Endothelial cell of umbilical vein (primary cell): ENCODE data around the gene LARGE1. TPM values are rescaled to one million over a fixed set of nuclear protein-coding genes. Genes with fewer than 3 reads are reported as not detected.

Experiments used
- BruUV-seq: library from RNA; stranded (reverse); fragments of 400-500 nt; replicated peaks from 2 replicates; lab custom pipeline; 2021; lab: Mats Ljungman, UMichigan
- CTCF ChIA-PET: fragments of 300-600, 350-600 bp; sonication (Branson Sonifier 250); formaldehyde crosslinking; loops from one replicate; lab custom pipeline; 2021; ENCODE audit warnings: antibody characterized with exemption, inconsistent platforms; lab: Charles Lee
- POLR2A ChIA-PET: fragments of 300-600, 350-600 bp; sonication (Branson Sonifier 250); formaldehyde crosslinking; loops from one replicate; lab custom pipeline; 2021; ENCODE audit warnings: antibody characterized with exemption, inconsistent platforms; lab: Charles Lee
- DNase-seq: peaks from one replicate; pipeline ENCODE4 v3.0.0-alpha.2; 2011; ENCODE audit warnings: low read depth, low spot score
- FAIRE-seq: peaks from 2 replicates; lab custom pipeline; 2011; peaks lifted over from hg19 to GRCh38; lab: Jason Lieb, UNC
- H2AFZ ChIP-seq: 2 replicates; pipeline ENCODE4 v1.6.0; 2012; ENCODE audit warnings: low read depth, low read length, control low read depth, inconsistent platforms
- H3K27ac ChIP-seq: 2 replicates; pipeline ENCODE4 v1.5.1; 2011; ENCODE audit warnings: low read depth, mild to moderate bottlenecking, control low read depth, low read length, moderate library complexity; ENCODE audit not compliant: insufficient read depth
- H3K27me3 ChIP-seq, 2 experiments: 2 replicates each; pipeline versions ENCODE4 v1.6.0 to v1.6.1; 2011; ENCODE audit warnings: low read length in 2 of 2, mixed read lengths in 1 of 2; ENCODE audit not compliant: control insufficient read depth in 2 of 2, insufficient read depth in 2 of 2
- H3K36me3 ChIP-seq, 2 experiments: 2 replicates in 1 of 2; 3 replicates in 1 of 2; pipeline ENCODE4 v1.5.1; 2011; ENCODE audit warnings: low read length in 2 of 2, mild to moderate bottlenecking in 1 of 2, moderate library complexity in 1 of 2; ENCODE audit not compliant: control insufficient read depth in 2 of 2, insufficient read depth in 2 of 2; ENCODE audit errors: extremely low read depth in 1 of 2
- H3K4me1 ChIP-seq: 3 replicates; pipeline ENCODE4 v1.5.1; 2011; ENCODE audit warnings: mild to moderate bottlenecking, low read length; ENCODE audit not compliant: control insufficient read depth, insufficient read depth; ENCODE audit errors: extremely low read depth
- H3K4me2 ChIP-seq: 2 replicates; pipeline ENCODE4 v1.6.1; 2011; ENCODE audit warnings: low read length, control low read depth, mixed read lengths; ENCODE audit not compliant: insufficient read depth
- H3K4me3 ChIP-seq, 3 experiments: fragments of 200-600 bp in 1 of 3; sonication (generic), shearing (Covaris generic) in 1 of 3; replicated peaks in 1 of 3; 2 replicates each; pipeline ENCODE4 v1.5.1; 2011 to 2016; ENCODE audit warnings: control low read depth in 3 of 3, low read length in 3 of 3, mild to moderate bottlenecking in 2 of 3, inconsistent platforms in 1 of 3, low read depth in 1 of 3, moderate library complexity in 1 of 3; ENCODE audit not compliant: insufficient read depth in 1 of 3
- H3K79me2 ChIP-seq: 2 replicates; pipeline ENCODE4 v1.6.0; 2012; ENCODE audit warnings: low read length, inconsistent platforms; ENCODE audit not compliant: control insufficient read depth, insufficient read depth
- H3K9ac ChIP-seq: replicated peaks from 2 replicates; pipeline ENCODE3; 2011; ENCODE audit warnings: low read length, control low read depth; ENCODE audit not compliant: insufficient read depth; ENCODE audit errors: extremely low read depth
- H3K9me1 ChIP-seq: replicated peaks from 3 replicates; pipeline ENCODE4 v1.6.0; 2011; ENCODE audit warnings: mild to moderate bottlenecking, low read length; ENCODE audit not compliant: control insufficient read depth, insufficient read depth; ENCODE audit errors: extremely low read depth
- H3K9me3 ChIP-seq: replicated peaks from 2 replicates; pipeline ENCODE4 v1.5.1; 2012; ENCODE audit warnings: low read length, inconsistent platforms; ENCODE audit not compliant: control insufficient read depth, insufficient read depth
- H4K20me1 ChIP-seq: replicated peaks from 2 replicates; pipeline ENCODE3; 2011; ENCODE audit warnings: mild to moderate bottlenecking, low read length; ENCODE audit not compliant: control insufficient read depth, insufficient read depth; ENCODE audit errors: extremely low read depth
- EZH2 ChIP-seq: IDR thresholded peaks from 2 replicates; pipeline ENCODE4 v1.6.1; 2012; ENCODE audit warnings: borderline replicate concordance, low read depth, mild to moderate bottlenecking, moderate library complexity, low read length, inconsistent platforms; ENCODE audit not compliant: severe bottlenecking
- FOS ChIP-seq: IDR thresholded peaks from 2 replicates; pipeline ENCODE4 v1.6.1; 2011; ENCODE audit warnings: mild to moderate bottlenecking, low read length, moderate library complexity, borderline replicate concordance; ENCODE audit not compliant: insufficient read depth
- GATA2 ChIP-seq: IDR thresholded peaks from 2 replicates; pipeline ENCODE4 v1.7.0; 2011; ENCODE audit warnings: low read depth, mild to moderate bottlenecking, moderate library complexity, mixed read lengths, low read length; ENCODE audit not compliant: insufficient read length, insufficient read depth
- JUN ChIP-seq: IDR thresholded peaks from 2 replicates; pipeline ENCODE4 v1.6.1; 2011; ENCODE audit warnings: borderline replicate concordance, low read depth; ENCODE audit not compliant: insufficient read length, insufficient read depth
- MYC ChIP-seq: IDR thresholded peaks from one replicate; pipeline ENCODE4 v1.6.1; 2011; ENCODE audit warnings: mild to moderate bottlenecking, low read depth, low read length
- POLR2A ChIP-seq: IDR thresholded peaks from 2 replicates; pipeline ENCODE4 v1.6.1; 2012; ENCODE audit warnings: low read depth, mild to moderate bottlenecking, control low read depth, low read length
- POLR2AphosphoS5 ChIP-seq: IDR thresholded peaks from 2 replicates; pipeline ENCODE4 v1.6.1; 2012; ENCODE audit warnings: low read depth, mild to moderate bottlenecking, control low read depth, low read length, moderate library complexity; ENCODE audit not compliant: insufficient read depth
- dilution Hi-C: fragments of 300-500 bp; cut with MboI; formaldehyde crosslinking; loops from one replicate; pipeline ENCODE4 v1.15.0; 2019; ENCODE audit warnings: low sequenced_read_pairs; ENCODE audit not compliant: extremely low pct_ligation_motif_present
- intact Hi-C: fragments of 100-400 bp; cut with micrococcal nuclease; formaldehyde crosslinking; loops from one replicate; pipeline ENCODE4 v1.10.0; 2022
- polyA plus RNA-seq, 4 experiments: library from polyadenylated mRNA; depleted of rRNA in 3 of 4; stranded (reverse) in 3 of 4; unstranded in 1 of 4; fragments of >200 nt; gene quantifications; 2 replicates each; pipeline versions ENCODE4 v1.2.1 to v1.2.3, GENCODE V29; 2011 to 2012; ENCODE audit warnings: missing spikeins in 1 of 4
- total RNA-seq: library from RNA; stranded (reverse); gene quantifications from 2 replicates; pipeline ENCODE4 v1.2.3, GENCODE V29; 2021
- TF ChIP-seq, protein P1 (sequence below): IDR thresholded peaks from 2 replicates; pipeline ENCODE4 v1.6.1; 2011; ENCODE audit not compliant: insufficient read depth, insufficient read length
- TF ChIP-seq, protein P2 (sequence below), 2 donors: IDR thresholded peaks; 1 replicate in 1 of 2; 2 replicates in 1 of 2; pipeline ENCODE4 v1.5.1; 2011; ENCODE audit warnings: low read length in 2 of 2, mild to moderate bottlenecking in 2 of 2, moderate library complexity in 2 of 2, control low read depth in 1 of 2, inconsistent platforms in 1 of 2, low read depth in 1 of 2; ENCODE audit not compliant: insufficient read depth in 1 of 2; ENCODE audit errors: extremely low read depth in 1 of 2

LARGE1 gene
- total and polyA plus RNA-seq, 2 donors (not counting 3 experiments of a cell fraction or from before 2014, with no cell fraction given) = 0.95 to 4.4 TPM

DNA sequence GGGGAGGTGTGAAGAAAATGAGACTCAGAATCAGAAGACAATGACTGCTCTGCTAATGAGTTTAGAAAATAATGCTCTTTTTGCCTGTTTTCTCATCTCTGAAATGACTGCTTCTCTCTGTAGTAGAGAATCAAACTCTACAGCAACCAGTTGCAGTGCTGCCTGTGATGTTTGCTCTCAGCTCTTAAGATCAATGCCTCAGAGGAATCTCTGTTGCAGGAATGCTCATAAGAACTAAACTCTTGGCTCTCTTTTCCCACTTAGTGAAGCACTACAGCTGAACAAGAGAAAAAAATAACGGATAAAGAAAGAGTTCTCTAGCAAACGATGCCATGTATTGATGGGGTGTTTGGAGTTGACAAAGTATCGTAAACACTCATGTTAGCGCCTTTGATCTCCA, 658.6 kb downstream of the LARGE1 start:
- Histone ChIP-seq H3K4me1 (no peaks in the 10 kb centered on the region), H3K27me3 (no peaks in the 10 kb centered on the region), H3K9ac (no peak overlapping the region), H3K9me3 (peaks cover 3% of the 10 kb centered on the region), H3K36me3 (no peaks in the 10 kb centered on the region), H3K9me1 (no peaks in the 10 kb centered on the region), H3K79me2 (no peaks in the 10 kb centered on the region), H3K27ac (no peak overlapping the region), H2AFZ (no peak overlapping the region), H4K20me1 (no peaks in the 10 kb centered on the region), H3K4me3 (no peak overlapping the region), H3K4me2 (no peak overlapping the region)
- intact Hi-C loops (no loop called here), dilution Hi-C loops (no loop called here)
- no peak for FAIRE-seq
- DNase-seq = no peak
- TF ChIP-seq, protein P1, sequence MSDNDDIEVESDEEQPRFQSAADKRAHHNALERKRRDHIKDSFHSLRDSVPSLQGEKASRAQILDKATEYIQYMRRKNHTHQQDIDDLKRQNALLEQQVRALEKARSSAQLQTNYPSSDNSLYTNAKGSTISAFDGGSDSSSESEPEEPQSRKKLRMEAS = no peak
- TF ChIP-seq POLR2A (no peak), MYC (no peak), JUN (no peak), POLR2AphosphoS5 (no peak), EZH2 (no peak), FOS (no peak), GATA2 (no peak)
- TF ChIP-seq, protein P2, sequence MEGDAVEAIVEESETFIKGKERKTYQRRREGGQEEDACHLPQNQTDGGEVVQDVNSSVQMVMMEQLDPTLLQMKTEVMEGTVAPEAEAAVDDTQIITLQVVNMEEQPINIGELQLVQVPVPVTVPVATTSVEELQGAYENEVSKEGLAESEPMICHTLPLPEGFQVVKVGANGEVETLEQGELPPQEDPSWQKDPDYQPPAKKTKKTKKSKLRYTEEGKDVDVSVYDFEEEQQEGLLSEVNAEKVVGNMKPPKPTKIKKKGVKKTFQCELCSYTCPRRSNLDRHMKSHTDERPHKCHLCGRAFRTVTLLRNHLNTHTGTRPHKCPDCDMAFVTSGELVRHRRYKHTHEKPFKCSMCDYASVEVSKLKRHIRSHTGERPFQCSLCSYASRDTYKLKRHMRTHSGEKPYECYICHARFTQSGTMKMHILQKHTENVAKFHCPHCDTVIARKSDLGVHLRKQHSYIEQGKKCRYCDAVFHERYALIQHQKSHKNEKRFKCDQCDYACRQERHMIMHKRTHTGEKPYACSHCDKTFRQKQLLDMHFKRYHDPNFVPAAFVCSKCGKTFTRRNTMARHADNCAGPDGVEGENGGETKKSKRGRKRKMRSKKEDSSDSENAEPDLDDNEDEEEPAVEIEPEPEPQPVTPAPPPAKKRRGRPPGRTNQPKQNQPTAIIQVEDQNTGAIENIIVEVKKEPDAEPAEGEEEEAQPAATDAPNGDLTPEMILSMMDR (IDR thresholded peaks at IDR 0.05; ENCODE audit: extremely low read depth in 1 of 2, insufficient read depth in 1 of 2, low read depth in 1 of 2, low read length in 2 of 2) = no peak
- BruUV-seq = no TSS peak
- ChIA-PET CTCF (no interaction called here), POLR2A (no interaction called here)
